GM18519 (cell line): ENCODE measurements around the gene SYT15.
"Not testable (repeated sequence)": the region's sequence is repeated elsewhere in the genome, so short reads cannot be mapped to it uniquely, and the experiment has no call there.

Source experiments
- ATAC-seq: cut with Tn5 transposase; IDR thresholded peaks from one replicate; pipeline ENCODE4 v1.9.1; 2021; ENCODE audit warnings: mild to moderate bottlenecking, moderate library complexity; ENCODE audit not compliant: unreplicated experiment, low FRiP score

Gene SYT15

GRCh38 chr10:46578474-46579178 is at the start of gene SYT15:
SYT15 (plus strand) TSS chr10:46579128; CDS start chr10:46579169, 41 bp downstream.
- not testable (repeated sequence) for ATAC-seq

- not testable (repeated sequence) for ATAC-seq
Measured at GRCh38 chr10:46529742-46530141, 49.2 kb upstream of the SYT15 start.

- ATAC-seq: no peak
Measured at GRCh38 chr10:46530249-46531186, 48.4 kb upstream of the SYT15 start.

- ATAC-seq: not testable (repeated sequence)
Measured at GRCh38 chr10:46532256-46532655, 46.7 kb upstream of the SYT15 start.

GRCh38 chr10:46534828-46535524 is 44.0 kb upstream of the SYT15 start:
- ATAC-seq: no peak

GRCh38 chr10:46536171-46536570 is 42.8 kb upstream of the SYT15 start:
- no peak for ATAC-seq

- no peak for ATAC-seq
Measured at GRCh38 chr10:46536781-46537180, 42.1 kb upstream of the SYT15 start.

- ATAC-seq: no peak
Measured at GRCh38 chr10:46537309-46537708, 41.6 kb upstream of the SYT15 start.

GRCh38 chr10:46538155-46538554 is 40.8 kb upstream of the SYT15 start:
- ATAC-seq: no peak

GRCh38 chr10:46538717-46539426 is 40.1 kb upstream of the SYT15 start:
- no peak for ATAC-seq

GRCh38 chr10:46539596-46540411 is 39.1 kb upstream of the SYT15 start:
- ATAC-seq: no peak

GRCh38 chr10:46540412-46541016 is 38.4 kb upstream of the SYT15 start:
- no peak for ATAC-seq

- ATAC-seq: no peak
Measured at GRCh38 chr10:46541017-46541661, 37.8 kb upstream of the SYT15 start.

- ATAC-seq: no peak
Measured at GRCh38 chr10:46541735-46542566, 37.0 kb upstream of the SYT15 start.

GRCh38 chr10:46542567-46543465 is 36.1 kb upstream of the SYT15 start:
- no peak for ATAC-seq

GRCh38 chr10:46543466-46544377 is 35.2 kb upstream of the SYT15 start:
- no peak for ATAC-seq
